ENCODE measurements around the gene FOXG1.

The FOXG1 gene

DNA sequence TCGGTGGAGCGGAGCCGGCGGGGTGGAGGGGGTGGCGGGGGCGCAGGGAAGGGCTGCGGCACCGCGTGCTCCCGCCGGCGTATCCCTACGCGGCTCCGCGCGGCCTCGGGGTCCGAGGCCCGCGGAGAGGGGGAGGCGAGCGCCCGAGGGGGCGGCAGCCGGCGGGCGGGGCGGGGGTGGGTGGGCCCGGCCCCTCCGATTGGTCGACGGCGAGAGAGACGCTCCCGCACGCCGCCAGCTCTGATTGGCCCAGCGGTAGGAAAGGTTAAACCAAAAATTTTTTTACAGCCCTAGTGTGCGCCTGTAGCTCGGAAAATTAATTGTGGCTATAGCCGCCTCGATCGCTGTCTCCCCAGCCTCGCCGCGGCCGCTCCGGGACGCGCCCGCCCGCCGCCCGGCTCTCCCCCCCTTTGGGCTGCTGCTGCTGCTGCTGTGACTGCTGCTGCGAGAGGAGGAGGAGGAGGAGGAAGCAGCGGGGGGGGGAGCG lies at the start of gene FOXG1:
Gene FOXG1, plus strand, starts transcription at position 319 of the 487 bp plus-strand sequence. CDS start 493 bp downstream, outside the sequence.
- DNase-seq, result no peak

DNA sequence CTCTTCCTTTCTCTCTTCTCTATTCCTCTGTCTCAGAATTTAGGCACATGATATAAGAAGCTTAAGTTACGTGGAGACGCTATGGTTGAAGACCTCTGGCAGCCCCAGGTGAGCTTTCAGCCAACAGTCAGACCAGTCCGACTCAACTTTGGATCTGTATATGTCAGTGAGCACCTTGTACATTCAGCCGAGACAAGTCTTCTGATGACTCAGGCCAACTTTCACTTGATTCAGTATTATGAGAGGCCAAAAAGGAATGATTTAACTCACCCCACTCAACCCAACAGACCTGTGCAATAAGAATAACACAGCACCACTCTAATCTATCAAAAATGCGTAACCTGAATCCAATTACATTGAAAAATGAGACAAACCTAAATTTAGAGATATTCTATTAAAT lies 47.5 kb upstream of the FOXG1 start:
- DNase-seq, result no peak

DNA sequence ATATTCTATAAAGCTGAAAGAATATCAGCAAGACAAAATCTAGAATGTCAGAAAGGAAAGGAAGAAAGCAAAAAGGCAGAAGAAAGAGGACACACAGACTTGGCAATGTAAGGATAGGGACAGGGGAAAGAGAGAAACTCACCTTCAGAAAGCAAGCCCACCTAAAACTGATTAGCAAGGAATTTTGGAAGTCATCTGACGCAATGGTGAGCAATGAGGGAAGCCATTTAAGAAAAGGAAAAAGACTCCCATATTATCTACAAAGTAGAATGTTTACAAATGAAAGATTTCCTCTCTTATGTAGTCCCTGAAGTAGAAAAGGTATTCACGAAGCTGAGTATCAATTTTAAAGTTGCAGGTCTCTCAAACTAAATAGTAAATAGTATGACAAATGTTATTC lies 35.2 kb upstream of the FOXG1 start:
- no peak for DNase-seq

DNA sequence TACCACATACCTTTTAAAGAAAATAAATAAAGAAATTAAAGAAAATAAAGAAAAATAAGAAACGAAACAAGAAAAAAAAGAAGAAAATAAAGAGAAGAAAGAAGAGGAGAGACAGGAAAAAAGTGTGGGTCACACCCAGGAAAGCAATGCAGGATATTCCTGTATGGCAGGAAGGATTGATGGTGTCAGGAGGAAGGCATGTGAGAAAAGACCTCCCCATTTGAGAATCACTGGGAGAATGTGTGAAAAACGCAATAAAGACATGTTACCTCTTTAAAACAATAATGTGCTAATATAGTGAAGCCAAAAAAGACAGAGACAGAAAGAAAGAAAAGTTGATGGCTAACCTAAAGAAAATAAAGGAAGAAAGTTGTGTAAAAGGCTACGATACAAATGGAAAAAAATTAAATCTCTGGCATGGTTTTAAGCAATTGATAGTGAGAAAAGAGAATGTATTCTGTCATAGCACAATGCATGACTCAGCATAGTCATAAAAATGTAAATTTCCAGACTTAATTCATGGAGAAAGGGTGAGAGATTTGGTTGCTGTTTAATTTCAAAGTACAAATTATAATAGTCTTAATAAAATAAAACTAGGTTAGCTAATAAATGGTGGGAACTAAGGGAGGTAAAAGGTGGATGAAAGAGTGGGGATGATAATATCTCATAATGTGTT lies 24.3 kb upstream of the FOXG1 start:
- DNase-seq, result no peak

DNA sequence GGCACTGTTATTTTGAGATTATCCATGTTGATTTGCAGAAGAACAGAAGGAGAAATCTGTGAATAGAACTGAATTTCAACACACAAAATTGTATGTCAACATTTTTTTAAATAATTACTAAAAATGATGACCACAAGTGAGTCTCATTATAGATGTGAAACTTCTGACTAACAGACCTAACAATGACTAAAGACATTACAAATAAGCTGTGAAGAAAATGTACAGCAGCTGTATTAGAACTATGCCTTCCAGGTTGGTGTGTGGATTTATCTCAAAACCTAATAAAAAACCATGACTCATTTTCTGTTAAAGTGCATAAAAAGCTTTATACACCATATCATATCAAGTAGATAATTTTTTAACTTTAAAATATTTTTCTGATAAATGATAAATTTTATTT lies 22.5 kb upstream of the FOXG1 start:
- DNase-seq, result no peak

DNA sequence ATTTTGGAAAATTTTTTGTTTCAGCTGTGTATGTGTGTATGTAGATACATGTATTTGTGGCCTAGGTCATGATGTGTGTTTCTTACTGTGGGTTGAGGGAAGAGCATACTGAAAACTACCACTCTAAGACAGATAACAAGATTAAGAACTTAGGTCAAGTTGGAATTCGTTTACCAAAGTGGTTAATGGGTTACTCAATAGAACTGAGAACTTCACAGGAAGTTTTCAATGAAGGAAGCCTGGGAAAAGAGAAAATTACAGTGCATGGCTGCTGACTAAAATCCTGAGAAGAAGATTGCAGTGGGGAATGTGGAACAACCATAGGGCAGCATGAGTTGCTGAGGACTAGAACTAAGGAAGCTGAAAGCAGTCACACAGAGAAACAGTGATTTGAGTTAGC lies 21.4 kb upstream of the FOXG1 start:
- DNase-seq, result no peak

DNA sequence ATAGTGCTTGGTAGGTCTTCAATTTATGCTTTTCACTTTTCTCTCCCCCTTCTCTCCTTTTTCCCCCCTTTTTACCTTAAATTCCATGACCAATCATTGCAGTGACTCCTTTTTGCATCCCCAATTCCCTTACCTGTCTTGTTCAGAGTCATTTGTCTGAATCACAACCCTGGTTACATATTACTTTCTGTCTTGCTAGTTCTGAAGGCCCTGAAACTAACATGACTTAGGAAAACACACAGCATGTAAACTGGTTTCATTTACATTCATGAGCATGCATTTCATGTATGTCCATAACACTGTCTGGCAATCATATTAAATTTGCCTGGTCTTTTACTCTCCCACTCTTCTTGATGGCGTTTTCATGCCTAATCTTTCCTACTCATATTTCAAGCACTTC lies 20.3 kb upstream of the FOXG1 start:
- DNase-seq, result no peak

DNA sequence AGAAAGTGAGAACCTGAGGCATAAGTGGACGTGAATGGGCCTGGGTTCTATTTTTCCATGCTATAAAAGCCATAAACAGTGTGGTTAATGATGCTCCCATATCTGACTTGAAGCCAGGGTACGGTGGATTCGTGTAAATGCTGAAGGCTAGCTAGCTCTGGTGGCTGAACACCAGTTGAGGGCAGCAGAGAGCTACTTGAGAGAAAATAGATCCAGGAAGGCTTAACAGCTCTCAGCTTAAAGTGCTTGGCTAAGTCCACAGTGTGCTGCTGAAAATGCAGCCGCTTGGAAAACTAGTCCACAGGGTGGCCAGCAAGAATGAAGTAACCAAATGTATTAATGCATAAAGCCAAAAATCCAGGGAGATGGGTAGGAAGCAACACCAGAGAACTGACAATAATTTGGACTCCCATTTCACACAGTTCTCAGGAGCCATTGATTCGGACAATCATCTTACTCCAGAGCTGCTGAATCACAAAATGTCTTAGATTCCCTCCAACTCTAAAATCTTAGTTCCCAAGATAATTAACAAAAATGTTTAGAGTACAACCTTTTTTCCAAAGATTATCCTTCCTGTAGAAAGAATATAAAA lies 15.0 kb upstream of the FOXG1 start:
- DNase-seq, result no peak

DNA sequence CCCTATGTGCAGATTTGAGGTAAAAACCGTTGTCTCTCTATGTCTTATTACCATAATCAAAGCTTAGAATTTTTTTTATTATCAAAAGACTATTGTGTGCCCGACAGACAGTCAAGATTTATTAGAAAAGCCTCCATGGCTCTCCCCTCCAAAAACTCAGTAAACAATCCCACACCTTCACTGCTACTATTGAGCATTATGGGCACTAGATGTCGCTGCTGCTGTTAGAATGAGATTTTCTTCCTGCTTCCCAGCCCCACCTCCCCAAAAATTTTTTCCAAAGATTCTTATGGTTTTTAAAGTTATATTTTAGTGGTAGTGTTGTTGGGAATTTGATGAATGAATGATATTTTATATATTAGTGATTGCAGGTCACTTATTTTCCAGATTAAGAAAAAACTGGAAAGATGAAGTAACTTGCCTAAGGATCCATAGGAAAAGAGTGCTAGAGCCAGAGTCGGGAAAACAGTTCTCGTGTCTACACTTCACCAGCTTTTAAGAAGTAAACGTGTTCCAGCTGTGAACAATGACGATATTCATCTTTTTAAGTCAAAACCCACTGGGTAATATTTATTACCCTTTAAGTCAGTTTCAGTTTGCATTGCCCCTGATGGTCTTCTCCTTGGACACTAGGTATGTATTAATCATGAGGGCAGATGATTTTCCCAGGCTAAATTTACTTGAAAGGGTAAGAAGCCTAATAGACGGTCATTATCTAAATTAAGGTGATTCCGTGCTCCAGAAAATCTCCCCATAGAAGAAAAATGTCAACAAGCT lies 12.2 kb upstream of the FOXG1 start:
- no peak for DNase-seq

DNA sequence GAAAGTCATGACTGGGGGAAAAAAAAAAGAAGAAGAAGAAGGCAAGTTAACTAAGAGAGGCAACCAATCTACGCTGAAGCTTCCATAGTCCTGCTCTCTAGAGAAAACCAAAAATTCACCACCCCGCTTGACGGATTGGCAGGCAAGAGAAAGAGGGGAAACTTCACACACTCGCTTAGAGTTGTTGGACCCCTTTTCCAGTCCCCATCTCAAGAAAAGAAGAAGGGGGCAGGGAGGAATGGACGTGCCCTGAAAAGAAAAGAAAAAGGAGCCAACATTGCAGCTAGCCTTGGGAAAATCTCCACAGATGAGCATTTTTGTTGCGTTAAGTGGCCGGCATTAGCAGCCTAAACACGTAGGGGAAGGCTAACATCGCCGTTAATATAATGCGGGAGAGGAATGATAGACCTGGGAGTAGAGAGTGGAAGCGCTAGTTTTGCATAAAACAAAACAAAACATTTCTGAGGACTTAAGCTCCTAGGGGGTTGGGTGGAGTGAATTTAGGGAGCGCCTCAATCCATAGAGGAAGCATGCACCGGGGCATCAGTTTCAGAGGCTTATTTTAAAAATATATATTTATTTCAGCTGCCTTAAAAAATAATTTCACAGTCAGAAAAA lies 11.3 kb upstream of the FOXG1 start:
- no peak for DNase-seq

DNA sequence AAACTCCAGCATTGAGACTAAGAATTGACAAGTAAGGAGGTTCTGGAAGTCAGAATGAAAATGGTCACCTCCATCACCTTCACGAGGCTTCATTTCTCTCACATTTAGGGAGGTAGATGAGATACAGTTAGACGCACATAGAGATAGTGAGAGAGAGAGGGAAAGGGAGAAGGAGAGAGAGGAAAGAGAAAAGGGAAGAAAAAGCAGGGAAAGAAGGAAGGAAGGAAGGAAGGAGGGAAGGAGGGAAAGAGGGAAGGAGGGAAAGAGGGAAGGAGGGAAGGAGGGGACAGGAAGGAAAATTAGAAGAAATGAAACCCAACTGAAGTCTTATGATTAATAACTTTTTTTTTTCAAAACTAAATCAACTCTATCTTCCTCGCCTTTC lies 10.7 kb upstream of the FOXG1 start:
- DNase-seq, result no peak

DNA sequence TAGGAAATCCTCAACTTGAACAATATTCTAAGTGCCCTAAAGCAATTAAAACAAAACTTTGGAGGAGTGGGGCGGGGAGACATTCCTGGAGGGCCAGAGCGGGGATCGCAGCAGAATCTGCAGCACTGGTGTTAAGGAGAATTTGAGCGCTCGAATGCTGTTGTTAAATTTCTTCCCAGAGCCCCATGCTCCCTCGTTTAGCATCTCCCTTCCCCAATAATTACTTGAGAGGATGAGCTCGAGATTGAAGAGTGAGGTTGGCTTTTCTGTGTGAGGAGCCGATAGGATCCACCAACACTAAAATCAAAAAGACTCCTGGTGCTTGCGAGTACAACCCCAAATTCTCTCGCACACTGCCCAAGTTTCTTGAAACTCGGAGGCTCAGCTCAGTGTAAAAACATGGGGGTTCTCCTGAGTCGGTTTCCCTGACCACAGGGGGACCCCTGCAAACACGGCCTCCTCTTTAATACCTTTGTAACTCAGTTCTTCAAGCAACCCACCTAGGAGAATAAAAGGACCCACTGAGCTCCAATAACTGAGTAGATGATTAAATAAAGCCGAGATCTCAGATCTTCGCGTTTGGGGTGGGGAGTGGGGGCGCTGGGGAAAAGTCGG lies 10.2 kb upstream of the FOXG1 start:
- no peak for DNase-seq

DNA sequence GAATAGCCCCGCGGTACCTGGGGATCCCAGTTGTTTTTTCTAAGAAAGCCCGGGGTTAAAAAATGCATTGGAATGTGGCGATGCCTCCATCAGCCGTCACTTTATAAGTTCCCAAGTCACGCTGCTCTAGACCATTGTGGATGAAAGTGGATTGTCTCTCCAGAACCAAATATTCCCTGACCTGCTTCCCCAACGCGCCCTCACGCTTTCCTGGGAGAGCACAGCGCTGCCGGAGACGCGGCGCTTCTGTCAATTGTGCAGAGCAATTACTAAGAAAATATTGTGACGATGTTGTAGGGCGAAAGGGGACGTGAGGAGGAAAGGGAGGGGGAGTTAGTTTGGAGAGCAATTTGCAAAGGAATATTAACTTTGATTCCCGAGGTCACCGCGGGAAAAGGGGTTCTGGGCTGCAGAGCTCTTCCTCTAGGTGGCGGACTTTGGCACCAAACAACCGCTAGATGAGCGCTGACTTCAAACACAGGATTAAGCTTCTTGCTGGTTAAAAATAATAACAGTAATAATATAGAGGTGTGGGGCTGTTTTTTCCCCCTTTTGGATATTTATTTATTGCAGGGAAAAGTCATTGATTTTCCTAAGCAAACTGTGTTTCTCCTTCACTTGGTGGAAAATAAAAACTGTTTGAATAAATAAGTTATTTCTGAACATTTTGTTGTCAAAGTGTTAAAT lies 9.6 kb upstream of the FOXG1 start:
- DNase-seq, result no peak

DNA sequence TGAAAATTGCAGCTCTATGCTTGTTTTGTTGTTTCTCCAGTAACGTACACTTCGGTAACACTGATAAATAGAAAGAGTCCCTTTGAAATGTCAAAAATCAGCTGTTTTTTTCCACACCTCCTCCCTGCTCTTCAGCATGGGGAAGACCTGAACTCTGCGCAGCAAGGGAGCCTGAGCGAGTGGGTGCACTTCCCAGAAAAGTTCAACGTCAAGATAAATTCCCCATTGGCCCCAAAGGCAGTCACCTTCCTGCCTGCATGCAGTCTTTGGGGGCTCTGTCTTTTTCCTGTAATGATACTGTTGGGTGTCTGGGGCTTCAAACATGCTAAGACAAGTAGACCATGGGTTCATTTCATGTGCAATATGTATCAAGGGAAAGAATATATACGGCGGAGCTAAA lies 8.8 kb upstream of the FOXG1 start:
- DNase-seq, result no peak

DNA sequence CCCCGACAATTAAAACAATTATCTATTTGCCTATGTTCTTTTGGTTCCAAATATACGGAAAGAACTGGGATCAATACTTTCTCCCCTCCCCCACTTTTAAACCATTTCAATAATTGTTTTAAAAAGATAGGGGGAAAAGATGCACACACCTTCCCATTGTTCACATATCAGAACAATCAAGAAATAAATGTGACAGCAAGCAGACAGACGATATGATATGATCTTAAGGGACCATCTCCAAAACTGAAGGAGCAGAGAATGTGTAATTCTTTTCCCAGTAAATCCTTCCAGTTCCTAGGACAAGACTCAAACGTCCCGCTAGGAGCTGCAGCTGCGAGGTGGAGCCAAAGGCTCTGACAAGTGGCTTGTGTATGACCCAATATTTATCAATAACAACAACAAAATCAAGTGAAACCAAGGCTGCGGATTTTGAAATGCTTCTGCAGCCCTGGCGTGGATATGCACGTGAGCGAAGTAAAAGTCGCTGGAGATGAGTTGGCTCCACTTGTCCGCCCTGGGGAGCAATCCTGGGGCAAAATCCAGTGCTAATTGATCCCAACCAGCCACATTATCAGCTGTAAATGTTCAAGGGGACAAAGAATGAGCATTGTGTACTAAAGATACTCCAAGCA lies 8.2 kb upstream of the FOXG1 start:
- DNase-seq, result no peak

DNA sequence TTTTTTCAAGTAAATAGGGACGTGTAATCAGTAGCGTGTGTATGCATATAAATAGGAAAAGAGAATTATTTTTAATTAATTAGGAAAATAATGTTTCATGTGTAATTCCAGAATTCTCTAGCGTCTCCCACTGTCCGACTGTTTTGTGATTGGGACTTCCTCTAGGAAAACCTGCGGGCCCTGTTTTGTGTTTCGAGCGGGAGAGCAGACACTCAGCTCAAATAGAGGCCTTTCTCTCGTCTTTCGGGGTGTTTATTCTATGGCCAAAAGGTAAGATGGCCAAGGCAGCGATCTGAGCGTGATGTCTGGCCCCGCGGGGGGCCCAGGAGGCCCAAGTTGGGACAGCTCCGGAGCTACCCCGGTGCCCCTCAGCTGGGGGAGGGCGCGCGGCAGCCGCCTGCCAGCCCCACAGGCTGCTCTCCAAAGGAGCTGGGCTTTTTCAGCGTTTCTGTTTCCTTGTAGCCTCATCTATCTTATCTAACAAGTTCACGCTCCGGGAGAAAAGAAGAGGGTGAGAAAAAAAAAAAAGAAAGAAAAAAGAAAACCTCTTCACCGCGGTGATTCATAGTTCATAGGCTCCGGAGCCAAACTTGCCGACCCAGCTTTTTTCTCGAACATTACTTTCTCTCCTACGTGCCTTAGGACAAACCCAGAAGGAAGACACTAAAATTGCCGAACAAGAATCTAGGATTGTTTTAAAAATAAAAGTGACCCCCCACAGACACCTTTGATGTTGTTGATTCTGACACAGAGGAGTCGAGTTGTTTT lies 7.5 kb upstream of the FOXG1 start:
- no peak for DNase-seq

DNA sequence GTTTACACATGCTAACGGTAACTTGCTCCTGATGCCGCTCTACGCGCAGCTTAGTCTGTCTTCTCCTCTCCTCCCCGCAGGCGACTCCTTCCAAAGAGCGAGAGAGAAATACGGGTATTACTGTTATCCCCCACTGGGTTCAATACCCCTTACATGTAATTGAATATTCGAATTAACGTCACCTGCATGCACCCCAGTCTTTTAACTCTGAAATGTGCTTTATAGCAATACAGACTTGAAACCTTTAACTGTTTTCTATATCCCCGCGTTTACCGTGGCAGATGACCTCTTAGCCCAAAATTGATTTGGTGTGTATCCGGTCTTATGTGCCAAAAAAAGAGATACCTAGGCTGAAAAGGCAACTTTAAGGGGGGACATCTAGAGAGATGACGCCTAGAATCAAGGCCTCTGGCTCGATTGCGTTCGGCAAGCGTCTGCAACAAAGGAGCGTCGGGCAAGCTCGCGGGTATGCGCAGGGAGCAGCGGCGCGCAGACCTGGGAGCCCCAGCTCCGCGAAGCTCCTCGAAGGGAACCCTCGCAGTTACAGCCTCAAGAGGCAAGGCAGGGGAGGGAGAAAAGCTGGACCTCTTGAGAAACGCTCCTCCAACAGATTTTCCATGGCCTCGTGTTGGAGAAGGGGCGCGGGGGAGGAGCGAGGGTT lies 6.8 kb upstream of the FOXG1 start:
- DNase-seq, result no peak

DNA sequence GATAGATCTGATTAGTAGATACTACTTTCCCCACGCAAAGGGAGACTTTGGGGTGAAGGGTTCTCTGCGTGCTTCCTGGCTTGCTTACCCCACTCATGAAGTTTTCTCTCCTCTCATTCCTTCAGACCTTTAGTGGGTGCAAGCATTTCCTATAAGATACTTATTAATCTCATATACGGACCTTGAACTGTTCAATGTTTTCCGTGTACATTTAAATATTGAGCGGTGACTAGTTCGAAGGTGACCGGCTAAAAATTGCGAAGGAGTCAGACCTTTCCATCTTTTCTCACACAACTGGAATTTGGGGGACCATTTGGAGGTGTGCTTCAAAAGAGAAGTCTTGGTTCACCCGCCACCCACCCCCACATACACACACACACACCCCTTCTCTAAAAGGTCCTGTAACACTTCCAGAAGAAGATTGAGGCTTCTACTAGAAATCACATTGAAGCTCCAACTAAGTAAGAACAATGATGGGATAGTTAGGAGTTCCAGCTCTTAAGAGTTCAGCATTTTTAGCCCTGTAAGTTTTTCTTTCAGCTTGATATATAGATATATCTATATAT lies 6.1 kb upstream of the FOXG1 start:
- no peak for DNase-seq

DNA sequence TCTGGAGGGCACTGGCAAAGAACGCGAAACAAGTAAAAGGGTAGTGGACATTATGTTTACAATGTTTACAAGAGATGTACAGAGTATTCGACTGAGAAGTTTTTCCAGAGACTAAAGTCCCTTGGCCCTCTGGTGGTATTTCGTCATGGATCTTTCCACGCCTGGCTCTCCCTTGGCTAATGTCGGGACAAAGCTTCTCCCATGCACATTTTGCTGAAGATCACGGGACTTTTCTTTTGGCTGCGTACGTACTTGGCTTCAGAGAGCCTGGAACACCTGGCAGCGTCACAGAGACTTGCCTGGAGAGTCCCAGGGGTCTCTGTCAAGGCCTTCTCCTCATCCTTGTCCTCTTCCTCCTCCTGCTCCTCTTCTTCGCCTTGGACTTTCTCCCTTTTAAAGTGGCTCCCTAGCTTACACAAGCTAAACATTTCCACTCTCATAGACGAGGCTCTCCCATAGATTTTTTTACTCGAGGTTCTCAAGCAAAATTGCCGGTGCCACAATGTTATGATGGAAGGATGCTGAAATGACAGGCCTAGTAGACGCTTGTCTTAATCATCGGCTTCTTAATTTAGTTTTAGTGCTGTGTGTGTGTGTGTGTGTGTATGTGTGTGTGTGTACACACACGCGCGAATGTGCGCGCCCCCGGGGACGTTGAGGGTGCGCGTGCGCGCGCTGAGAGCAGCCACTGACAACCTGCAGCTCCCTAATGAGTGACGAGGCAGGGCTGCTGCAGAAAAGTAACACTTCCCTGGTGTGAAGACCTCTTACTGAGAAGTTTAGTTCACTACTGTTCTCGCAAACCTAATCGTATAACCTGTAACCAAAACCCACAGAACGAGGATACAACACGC lies 4.9 kb upstream of the FOXG1 start:
- no peak for DNase-seq
